Measurements from ENCODE around the gene NEIL1.

Gene NEIL1

GRCh38 chr15:75346796-75347221, at the start of gene NEIL1:
NEIL1 (plus strand) TSS chr15:75347039; CDS start chr15:75348906, 1,867 bp downstream.
- TF ChIP-seq CTCF (IDR thresholded peaks at IDR 0.05): no peak

- peak; percentile 47 for TF ChIP-seq CTCF (IDR thresholded peaks at IDR 0.05)
Measured at GRCh38 chr15:75299311-75299688, 47.5 kb upstream of the NEIL1 start.

- TF ChIP-seq CTCF (IDR thresholded peaks at IDR 0.05): no peak
Measured at GRCh38 chr15:75302318-75302717, 44.5 kb upstream of the NEIL1 start.

- TF ChIP-seq CTCF (IDR thresholded peaks at IDR 0.05): no peak
Measured at GRCh38 chr15:75306188-75306587, 40.7 kb upstream of the NEIL1 start.

- TF ChIP-seq CTCF (IDR thresholded peaks at IDR 0.05): peak; percentile 51
Measured at GRCh38 chr15:75307778-75308390, 39.0 kb upstream of the NEIL1 start.

- no peak for TF ChIP-seq CTCF (IDR thresholded peaks at IDR 0.05)
Measured at GRCh38 chr15:75309711-75310110, 37.1 kb upstream of the NEIL1 start.

GRCh38 chr15:75313116-75313845, 33.6 kb upstream of the NEIL1 start:
- no peak for TF ChIP-seq CTCF (IDR thresholded peaks at IDR 0.05)

All from LNCAP (cell line).